ENCODE results near the gene PITRM1. TPM values are rescaled to one million over a fixed set of nuclear protein-coding genes. Genes with fewer than 3 reads are reported as not detected.
A peak's percentile ranks its signal among the peaks of the same experiment; 100 is the strongest.
"Not testable (repeated sequence)": the region's sequence is repeated elsewhere in the genome, so short reads cannot be mapped to it uniquely, and the experiment has no call there.

PITRM1 gene
- total RNA-seq, 1 donor from 2014 or later, result 94.5 TPM

DNA sequence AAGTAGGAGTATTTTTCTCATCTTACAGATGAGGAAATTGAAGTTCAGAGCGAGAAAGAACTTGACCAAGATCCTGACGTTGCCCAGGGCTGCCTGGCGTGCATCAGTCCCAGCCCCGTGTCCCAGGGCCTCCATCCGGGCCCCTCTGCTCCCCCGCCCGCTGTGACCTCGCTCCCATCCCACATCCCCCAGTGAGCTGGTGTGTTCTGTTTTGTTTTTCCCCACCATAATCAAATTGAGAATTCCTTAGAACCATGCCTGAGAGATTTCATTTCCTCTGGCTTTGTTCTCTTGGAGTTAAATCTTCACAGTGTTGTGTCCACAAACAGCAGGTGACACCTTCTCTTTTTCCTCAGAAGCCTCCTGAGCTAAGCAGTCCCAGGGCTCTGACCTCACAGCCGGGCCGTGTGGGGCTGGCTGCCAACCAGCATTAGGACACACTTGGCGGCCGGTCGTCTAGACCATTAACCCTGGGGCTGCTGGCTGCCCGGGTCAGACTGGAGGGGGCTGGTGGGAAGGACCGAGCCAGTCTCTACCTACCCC lies 60.9 kb downstream of the PITRM1 start:
- intact Hi-C loops (cut with micrococcal nuclease), result no loop called here
- ATAC-seq (peak; percentile 59), DNase-seq (peak; percentile 83)

DNA sequence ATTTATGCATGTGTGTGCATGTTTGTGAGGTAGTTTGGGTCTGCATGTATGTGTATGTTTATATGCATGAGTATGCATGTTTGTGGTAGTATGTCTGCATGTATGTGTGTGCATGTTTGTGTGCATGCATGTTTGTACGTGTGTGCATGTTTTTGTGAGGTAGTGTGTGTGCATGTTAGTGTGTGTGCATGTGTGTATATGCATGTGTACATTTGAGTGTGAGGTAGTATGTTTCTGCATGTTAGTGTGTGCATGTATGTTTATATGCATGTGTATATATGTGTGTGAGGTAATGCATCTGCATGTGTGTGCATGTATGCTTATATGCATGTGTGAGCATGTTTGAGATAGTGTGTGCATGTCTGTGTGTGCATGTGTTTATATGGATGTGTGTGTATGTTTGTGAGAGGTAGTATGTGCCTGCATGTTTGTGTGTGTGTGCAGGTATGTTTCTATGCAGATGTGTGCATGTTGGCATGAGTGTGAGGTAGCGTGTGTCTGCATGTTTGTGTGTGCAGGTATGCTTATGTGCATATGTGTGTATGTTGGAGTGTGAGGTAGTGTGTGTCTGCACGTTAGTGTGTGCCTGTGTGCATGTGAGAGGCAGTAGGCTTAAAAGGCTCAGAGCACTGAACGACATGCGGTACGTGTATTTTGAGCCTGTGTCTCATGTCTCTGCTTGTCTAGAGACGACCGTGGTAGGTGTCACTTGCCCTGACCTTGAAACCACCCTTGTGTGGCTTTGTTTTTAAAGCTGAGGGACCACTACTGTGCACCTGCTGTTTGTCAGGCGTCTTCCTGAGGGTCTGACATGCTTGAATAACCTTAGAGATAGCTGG lies 61.6 kb downstream of the PITRM1 start:
- intact Hi-C loops (cut with micrococcal nuclease), result no loop called here
- no peak for DNase-seq
- peak; percentile 1 for ATAC-seq

DNA sequence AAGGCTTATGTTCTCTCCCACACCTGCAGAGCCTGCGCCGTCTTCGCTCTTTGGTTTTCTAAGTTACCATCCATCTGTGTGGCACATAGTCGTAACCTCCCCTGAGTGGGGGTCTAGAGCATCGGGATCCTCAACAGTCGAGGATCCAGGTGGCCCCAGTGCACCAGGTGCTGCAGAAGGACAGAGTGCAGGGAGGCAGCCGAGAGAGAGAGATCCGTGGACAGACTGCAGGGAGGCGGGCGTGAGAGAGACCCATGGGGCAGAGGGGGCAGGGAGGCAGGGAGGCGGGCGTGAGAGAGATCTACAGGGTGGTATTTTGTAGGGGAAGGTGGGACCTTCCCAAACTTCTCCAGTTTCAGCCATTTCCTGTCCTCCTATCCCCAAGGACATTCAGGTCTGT lies 62.9 kb downstream of the PITRM1 start:
- intact Hi-C loops (cut with micrococcal nuclease), result no loop called here
- ATAC-seq, result no peak
- DNase-seq, result no peak

DNA sequence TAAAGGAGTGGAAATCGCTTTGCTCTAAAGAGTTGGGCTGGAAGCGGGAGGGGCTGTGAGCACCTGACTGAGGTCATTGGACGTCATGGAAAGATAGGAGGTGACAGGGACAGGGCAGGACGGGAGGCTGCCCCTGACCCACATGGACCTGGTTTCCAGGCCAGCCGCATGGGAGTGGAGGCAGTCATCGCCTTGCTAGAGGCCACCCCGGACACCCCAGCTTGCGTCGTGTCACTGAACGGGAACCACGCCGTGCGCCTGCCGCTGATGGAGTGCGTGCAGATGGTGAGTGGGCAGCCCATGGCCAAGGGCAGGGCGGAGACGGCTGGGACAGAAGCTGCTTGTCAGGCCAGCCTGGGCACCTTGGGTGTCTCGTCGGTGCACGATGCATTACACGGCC lies 63.4 kb downstream of the PITRM1 start:
- intact Hi-C loops (cut with micrococcal nuclease), result no loop called here
- no peak for ATAC-seq
- DNase-seq, result no peak

DNA sequence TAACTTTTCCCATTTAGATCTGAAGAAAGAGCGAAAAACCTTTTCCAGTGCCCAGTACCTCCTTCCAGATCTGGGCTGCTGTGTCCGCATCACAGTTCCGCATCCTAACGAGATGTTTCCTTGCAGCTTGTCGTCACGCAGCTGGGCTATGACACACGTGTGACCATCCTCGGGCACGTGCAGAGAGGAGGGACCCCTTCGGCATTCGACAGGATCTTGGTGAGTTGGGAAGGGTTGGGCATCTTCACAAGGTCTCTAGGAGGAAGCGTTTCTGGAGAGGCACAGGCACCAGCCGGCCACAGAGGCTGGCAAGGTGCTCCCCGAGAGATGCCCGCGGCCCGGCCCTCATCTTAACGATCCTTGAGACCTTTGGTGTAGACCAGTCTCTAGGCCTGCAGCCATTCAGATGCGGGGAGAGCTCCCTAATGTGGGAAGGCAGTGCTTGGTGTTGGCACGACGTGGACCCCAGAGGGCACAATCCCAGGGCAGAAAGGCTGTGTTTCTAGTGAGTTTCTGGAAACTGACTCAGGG lies 63.9 kb downstream of the PITRM1 start:
- no peak for ATAC-seq
- intact Hi-C loops (cut with micrococcal nuclease), result no loop called here
- DNase-seq, result no peak

DNA sequence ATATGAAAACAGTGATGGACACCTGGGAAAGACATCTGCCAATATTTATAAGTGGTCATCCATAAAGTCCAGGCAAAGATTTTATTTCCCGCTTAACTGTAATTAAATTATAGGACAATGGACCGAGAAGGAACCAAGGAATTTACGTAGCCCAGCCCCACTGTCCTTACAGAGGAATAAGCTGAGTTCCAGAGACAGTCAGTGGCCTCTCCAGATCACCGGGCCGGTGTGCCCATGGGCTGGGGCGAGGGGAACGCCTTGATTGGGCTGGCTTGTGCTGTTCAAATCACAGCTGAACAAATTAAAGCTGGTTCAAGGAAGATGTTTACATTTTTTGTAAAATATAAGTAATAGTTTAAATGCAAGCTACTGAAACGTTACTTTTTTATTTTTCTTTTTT lies 64.5 kb downstream of the PITRM1 start:
- DNase-seq, result no peak
- intact Hi-C loops (cut with micrococcal nuclease), result no loop called here
- no peak for ATAC-seq

DNA sequence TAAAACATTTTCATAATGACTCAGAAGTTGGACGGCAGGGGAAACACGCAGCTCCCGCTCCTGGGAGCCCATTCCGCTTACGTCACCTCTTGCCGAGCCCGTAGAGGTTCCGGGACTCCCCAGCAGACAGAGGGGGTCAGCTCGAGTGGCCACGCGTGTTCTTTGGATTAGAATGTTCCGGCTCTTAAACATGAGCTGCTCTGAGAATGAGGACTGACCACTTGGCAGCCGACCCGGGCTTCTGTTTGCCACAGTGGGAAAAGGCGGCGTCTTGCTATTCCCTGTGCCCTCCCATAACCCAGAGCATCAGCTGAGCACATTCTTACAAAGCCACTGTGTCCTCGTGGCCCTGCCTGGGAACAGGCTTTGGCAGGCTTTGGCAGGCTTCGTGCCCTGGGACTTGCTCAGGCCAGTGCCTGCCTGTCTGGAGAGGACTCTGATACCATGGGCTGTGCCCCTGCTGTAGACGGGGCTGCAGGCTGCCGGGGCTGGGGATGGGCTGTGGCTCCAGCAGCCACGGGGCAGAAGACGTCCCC lies 65.1 kb downstream of the PITRM1 start:
- intact Hi-C loops (cut with micrococcal nuclease), result no loop called here
- DNase-seq (peak; percentile 87), ATAC-seq (peak; percentile 89)

DNA sequence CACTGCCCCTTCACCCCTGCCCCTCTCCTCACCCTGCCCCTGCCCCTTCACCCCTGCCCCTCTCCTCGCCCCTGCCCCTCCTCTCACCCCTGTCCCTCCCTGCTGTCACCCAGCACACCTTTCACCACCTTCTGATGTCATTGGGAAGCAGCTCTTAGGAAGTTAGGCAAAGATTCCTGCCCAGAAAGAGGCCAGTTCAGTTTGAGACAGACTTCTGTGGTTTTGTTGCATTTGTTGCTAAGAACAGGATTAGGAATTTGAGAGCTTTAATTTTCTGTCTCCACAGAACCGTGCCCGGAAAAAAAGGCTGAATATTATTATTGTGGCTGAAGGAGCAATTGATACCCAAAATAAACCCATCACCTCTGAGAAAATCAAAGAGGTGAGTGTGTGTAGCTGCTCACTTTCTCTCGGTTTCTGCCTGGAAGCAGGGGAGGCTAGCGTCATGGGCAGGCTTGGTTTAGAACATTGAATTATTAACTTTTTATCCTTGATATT lies 65.6 kb downstream of the PITRM1 start:
- intact Hi-C loops (cut with micrococcal nuclease), result no loop called here
- DNase-seq, result no peak
- no peak for ATAC-seq

DNA sequence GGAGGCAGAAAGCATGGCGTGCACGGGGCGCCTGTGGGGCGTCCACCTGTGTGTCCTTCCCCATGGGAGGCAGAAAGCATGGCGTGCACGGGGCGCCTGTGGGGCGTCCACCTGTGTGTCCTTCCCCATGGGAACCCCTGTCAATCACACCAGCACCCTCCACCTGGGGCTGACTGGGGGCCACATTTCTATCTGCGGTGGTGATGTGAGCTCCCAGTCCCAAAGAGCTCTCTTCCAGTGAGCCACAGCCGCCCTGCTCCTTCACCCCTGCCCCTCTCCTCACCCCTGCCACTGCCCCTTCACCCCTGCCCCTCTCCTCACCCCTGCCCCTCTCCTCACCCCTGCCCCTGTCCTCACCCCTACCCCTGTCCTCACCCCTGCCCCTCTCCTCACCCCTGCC lies 66.3 kb downstream of the PITRM1 start:
- ATAC-seq; intact Hi-C loops (cut with micrococcal nuclease); DNase-seq: not testable (repeated sequence)

DNA sequence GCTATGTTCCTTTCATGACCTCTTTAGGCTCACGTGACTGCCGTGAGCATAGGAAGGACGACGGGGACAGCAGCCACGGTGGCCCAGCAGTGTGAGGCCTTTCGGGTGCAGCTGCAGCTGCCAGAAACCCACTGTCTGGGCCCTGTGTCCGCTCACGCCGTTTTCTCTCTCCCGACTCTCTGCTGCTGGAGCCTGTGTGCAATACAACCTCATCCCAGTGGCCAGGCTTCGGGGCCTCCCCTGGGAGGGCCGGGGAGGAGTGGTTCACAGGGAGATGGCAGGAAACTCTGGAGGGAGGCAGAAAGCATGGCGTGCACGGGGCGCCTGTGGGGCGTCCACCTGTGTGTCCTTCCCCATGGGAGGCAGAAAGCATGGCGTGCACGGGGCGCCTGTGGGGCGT lies 66.7 kb downstream of the PITRM1 start:
- no peak for DNase-seq
- ATAC-seq, result no peak
- intact Hi-C loops (cut with micrococcal nuclease), result no loop called here

DNA sequence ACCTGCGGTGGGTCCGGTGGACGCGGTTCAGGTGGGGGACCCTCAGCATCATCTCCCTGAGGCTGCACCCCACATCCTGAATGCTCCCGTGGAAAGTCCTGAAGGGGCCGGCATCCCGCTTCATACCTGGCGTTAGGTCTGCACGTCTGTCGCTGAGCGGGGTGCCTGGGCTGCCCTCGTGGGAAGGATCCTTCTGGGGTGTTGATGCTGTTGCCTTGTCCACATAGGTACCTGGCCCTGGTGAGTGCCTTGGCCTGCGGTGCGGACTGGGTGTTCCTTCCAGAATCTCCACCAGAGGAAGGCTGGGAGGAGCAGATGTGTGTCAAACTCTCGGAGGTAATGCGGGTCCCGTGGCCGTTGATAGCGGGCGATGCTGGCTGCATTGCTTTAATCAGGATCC lies 67.4 kb downstream of the PITRM1 start:
- intact Hi-C loops (cut with micrococcal nuclease), result no loop called here
- DNase-seq, result no peak
- no peak for ATAC-seq

DNA sequence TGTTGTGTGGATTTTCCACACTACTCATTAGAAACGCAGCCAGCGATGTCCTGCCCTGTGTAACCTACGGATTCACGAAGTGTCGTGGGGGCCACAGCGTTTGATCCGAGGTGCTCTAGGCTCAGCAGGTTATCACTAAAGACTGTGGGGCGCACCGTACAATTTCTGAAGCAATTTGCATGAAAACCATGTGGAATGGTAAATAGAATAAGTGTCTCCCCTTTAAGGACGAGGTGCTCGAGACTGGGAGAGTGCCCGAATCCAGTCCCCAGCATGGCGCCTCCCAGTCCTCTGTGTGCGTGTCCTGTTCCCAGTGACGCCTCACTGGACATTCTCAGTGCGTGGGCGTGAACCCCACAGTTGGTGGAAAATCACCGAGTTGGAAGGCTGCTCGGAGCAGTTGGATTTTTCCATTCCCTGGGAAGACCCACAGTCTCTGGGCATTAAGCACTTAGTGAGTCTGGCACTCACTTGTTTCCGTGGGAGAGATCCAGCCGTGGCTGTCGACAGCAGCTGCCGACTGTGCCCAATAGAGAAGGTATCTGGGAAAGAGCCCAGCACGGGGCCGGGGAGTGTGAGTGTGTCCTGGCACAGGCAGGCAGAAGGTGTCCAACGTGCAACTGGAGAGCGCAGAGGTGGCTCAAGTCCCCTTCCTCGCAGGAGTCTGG lies 68.2 kb downstream of the PITRM1 start:
- peak; percentile 68 for ATAC-seq
- DNase-seq, result peak; percentile 84
- intact Hi-C loops (cut with micrococcal nuclease), result no loop called here

DNA sequence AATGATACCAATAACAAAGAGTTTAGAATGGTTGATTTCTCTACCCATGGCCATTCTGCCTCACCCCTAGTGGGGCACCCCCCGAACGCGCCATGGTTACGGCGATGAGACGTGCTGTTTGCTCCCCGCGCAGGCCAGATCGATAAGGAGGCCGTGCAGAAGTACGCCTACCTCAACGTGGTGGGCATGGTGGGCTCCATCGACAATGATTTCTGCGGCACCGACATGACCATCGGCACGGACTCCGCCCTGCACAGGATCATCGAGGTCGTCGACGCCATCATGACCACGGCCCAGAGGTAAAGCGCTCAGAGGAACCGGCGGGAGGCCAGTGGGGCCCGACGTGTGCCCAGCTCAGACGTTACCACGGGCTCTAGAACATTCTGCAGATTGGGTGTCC lies 68.9 kb downstream of the PITRM1 start:
- intact Hi-C loops (cut with micrococcal nuclease), result no loop called here

DNA sequence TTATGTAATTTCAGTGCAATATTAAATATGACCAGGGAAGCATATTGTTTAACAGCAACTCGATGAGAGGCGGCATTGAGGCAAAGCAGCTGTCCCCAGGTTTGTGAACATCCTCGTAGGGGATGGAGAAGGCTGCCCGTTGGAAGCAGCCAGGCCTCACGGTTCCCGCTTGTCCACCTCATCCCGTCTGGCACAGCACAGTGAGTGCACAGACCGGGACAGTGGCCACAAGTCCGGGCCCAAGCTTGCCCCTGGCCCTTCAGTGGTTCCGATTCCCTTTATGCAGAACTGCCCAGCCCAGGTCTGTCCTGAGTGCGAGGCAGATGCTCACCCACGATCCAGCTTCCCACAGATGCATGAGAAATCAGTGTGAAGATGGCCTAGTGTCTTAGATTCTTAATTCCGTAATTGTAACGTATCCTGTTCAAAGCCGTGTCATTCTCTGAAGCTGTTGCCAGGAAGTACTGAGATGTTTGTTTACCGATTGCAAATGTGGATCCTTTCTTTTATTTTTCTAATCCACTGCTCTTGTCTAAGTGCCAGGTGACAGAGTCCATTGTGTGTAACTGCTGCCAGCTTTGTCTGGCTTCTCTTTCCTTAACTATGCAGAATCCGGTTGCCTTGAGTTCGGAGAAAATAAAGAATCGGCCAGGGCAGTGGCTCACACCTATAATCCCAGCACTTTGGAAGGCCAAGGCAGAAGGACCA lies 69.7 kb downstream of the PITRM1 start:
- DNase-seq (no peak), ATAC-seq (no peak)
- intact Hi-C loops (cut with micrococcal nuclease), result no loop called here

More for the DNA sequence above, 68.9 kb downstream of the PITRM1 start:
- ATAC-seq, result no peak
- DNase-seq, result no peak

DNA sequence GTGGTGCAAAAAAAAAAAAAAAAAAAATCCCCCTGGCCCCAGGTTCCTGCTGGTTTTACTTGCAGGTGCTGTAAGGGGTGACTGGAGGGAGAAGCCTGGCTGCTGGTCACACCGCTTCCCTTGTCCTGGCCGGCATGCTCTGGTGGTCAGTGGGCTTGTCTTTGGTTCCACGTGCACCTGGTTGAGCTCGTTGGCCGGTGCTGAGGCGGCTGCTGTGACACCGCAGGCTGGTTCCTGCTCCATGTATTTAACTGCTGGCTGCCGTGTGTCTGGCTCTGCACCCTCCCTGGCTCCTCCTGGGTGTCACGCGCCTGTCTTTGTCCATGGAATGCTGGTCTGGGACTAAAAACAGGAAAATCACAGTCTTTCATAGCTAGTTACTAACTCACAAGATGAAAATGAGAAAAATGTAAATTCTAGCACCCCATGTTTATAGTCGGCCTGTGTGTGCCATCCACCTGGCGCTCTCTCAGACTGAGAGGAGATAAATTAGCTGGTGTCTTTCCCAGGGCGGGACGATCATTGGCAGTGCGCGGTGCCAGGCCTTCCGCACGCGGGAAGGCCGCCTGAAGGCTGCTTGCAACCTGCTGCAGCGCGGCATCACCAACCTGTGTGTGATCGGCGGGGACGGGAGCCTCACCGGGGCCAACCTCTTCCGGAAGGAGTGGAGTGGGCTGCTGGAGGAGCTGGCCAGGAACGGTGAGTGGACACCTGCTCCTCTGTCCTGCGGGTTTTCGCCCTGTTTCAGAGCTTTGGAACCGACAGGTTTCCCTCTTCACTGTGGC lies 71.5 kb downstream of the PITRM1 start:
- intact Hi-C loops (cut with micrococcal nuclease), result no loop called here
- no peak for ATAC-seq
- no peak for DNase-seq

DNA sequence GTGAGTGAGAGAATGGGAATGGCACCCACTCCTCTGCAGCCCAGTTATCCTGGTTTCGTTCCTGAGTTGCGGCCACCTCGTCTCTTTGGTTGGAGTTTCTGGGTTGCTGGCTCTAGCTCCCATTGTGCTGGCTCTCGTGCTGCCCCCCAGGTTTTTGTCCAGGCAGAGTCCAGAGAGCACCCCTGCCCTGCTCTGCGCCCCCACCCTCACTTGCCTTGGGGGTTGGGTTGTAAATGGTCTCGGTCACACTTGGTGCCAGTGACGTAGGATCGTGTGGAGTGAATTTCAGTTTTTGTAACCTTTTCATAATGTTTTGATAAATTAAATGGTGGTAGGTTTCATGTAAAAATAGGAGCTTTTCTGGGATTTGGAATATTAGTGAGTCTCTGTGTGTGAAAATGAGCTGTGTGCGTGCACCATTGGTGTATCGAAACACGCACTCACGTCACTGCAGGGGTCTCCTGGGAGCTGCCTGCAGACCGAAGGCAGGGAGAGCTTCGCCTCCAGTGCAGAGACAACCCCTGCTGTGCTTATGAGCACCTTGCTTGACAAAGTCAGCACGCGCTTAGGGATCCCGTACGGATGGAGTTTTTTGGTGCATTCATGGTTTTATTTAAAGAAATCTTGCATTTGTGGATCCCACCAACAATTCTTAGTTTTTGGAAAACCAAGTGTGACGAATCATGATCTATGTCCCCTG lies 72.3 kb downstream of the PITRM1 start:
- intact Hi-C loops (cut with micrococcal nuclease), result no loop called here
- no peak for ATAC-seq

DNA sequence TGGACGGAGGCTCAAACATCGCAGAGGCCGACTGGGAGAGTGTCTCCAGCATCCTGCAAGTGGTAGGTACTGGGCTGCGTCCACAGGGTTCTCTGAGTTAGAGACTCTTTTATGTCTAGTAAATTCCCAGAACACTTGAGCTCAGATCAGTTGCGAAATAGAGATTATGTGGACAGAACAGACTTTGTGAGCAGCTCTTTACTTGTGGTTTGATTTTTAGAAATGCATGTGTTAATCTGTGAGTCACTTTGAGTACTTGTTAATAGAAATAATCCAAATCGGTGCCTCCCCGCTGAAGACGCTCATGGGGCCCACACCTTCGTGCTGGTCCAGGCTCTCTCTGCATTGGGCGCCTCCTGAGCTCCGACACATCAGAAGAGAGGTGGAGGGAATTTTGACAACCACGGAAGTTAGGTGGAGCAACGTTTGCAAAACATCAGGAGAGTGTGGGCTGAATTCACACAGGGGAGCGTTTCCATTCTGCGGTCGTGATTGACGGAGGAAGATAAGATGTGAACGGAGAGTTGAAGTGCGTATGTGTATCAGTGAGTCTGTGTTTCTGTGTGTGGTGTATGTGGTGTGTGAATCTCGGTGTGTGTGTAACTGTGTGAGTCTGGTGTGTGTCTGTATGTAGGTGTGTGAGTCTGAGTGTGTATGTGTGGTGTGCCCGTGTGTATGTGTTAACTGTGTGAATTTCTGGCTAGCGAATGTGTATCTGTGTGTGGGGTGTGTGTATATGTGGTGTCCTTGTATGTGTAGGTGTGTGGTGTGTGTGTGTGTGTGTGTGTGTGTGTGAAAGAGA lies 73.1 kb downstream of the PITRM1 start:
- ATAC-seq (peak; percentile 8), DNase-seq (no peak)
- intact Hi-C loops (cut with micrococcal nuclease), result no loop called here

More for the DNA sequence above, 72.3 kb downstream of the PITRM1 start:
- DNase-seq, result no peak
